HEK293T (cell line): ENCODE data around the gene FAM168A.

Source experiments
- BHLHE40 ChIP-seq: fragments of 450-650 bp; IDR thresholded peaks from 2 replicates; pipeline ENCODE4 v1.6.1; 2016; ENCODE audit warnings: mild to moderate bottlenecking, moderate library complexity, borderline replicate concordance
- FOXK2 ChIP-seq: fragments of 450-650 bp; IDR thresholded peaks from 2 replicates; pipeline ENCODE4 v1.6.1; 2016; ENCODE audit warnings: mild to moderate bottlenecking
- FOXM1 ChIP-seq: fragments of 450-650 bp; IDR thresholded peaks from 2 replicates; pipeline ENCODE4 v1.6.1; 2017; ENCODE audit warnings: mild to moderate bottlenecking, borderline replicate concordance
- HDGF ChIP-seq: fragments of 450-650 bp; IDR thresholded peaks from 2 replicates; pipeline ENCODE4 v1.6.1; 2017; ENCODE audit warnings: antibody characterized with exemption, borderline replicate concordance
- SP1 ChIP-seq: fragments of 450-650 bp; IDR thresholded peaks from 2 replicates; pipeline ENCODE4 v1.6.1; 2017
- TARDBP ChIP-seq: fragments of 450-650 bp; IDR thresholded peaks from 2 replicates; pipeline ENCODE4 v1.6.1; 2016
- ZNF384 ChIP-seq: fragments of 450-650 bp; IDR thresholded peaks from 2 replicates; pipeline ENCODE4 v1.6.1; 2016

DNA sequence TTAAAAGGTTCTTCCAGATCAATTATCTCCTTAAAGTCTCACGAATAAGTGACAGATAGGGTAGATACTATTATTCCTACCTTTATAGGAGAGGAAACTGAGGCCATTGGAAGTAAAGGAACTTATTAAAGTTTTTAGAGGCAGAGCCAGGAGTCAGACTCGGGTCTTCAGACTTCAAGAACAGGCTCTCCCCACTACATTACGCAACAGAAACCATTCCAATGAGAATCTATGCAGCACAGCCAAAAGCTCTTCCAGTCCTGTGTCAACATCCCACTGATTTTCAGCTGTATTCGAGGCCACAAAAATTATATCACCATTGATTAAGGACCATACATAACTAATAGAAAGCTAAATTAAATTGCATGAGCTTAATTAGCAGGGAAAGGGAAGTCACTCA lies 144.3 kb downstream of the FAM168A start:
- TF ChIP-seq SP1 (no peak), FOXK2 (no peak), HDGF (no peak), ZNF384 (no peak), FOXM1 (no peak), TARDBP (no peak), BHLHE40 (no peak)
